Fibroblast of skin of back (primary cell): ENCODE measurements around the gene SIAE.
A peak's percentile ranks its signal among the peaks of the same experiment; 100 is the strongest.

ENCODE experiments used
- DNase-seq: peaks from one replicate; pipeline ENCODE4 v3.0.0-alpha.2; 2013

SIAE gene

DNA sequence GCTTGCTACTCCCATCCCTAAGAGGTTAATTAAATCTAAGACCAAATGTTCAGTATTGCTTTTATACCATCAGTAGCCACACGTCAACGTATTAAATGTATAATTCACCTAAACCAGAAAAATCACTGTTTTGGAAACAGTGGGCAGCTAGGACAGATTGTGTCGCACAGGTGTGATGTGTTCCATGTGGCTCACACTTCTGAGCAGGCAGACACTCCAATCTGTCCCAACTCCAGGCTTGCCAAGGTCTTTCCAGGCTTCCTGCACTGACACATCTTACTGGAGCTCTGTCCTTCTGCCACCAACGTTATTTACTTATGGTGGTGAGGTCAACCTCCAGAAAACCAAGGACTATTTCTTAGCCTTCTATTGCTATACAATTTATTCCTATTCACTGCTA lies 11.4 kb downstream of the SIAE start:
- no peak for DNase-seq

- DNase-seq, result no peak
Measured at GRCh38 chr11:124661553-124661952, 12.0 kb downstream of the SIAE start.

GRCh38 chr11:124658986-124659385 lies 14.6 kb downstream of the SIAE start:
- DNase-seq, result no peak

- no peak for DNase-seq
Measured at GRCh38 chr11:124658501-124658900, 15.0 kb downstream of the SIAE start.

- DNase-seq, result no peak
Measured at GRCh38 chr11:124657904-124658303, 15.6 kb downstream of the SIAE start.

- DNase-seq, result peak; percentile 23
Measured at GRCh38 chr11:124656774-124657630, 16.5 kb downstream of the SIAE start.

DNA sequence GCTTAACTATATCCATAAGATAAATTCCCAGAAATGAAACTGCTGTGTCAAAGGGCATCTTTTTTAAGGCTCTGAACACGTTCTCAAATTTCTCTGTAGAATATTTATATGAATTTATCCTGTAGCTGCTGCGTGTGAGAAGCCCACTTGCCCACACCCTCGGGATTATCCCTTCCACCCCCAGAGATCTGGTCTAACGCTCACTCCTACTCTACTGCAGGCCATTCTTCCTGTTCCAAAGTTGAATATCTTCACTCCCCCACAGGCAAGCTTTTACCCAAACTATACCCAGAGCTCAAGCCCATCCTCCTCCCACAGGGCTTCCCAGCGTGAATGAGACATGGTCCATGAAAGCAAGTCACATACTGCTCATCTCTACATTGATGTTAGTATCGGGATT lies 24.9 kb downstream of the SIAE start:
- DNase-seq, result no peak

GRCh38 chr11:124646148-124646547 lies 27.4 kb downstream of the SIAE start:
- no peak for DNase-seq

DNA sequence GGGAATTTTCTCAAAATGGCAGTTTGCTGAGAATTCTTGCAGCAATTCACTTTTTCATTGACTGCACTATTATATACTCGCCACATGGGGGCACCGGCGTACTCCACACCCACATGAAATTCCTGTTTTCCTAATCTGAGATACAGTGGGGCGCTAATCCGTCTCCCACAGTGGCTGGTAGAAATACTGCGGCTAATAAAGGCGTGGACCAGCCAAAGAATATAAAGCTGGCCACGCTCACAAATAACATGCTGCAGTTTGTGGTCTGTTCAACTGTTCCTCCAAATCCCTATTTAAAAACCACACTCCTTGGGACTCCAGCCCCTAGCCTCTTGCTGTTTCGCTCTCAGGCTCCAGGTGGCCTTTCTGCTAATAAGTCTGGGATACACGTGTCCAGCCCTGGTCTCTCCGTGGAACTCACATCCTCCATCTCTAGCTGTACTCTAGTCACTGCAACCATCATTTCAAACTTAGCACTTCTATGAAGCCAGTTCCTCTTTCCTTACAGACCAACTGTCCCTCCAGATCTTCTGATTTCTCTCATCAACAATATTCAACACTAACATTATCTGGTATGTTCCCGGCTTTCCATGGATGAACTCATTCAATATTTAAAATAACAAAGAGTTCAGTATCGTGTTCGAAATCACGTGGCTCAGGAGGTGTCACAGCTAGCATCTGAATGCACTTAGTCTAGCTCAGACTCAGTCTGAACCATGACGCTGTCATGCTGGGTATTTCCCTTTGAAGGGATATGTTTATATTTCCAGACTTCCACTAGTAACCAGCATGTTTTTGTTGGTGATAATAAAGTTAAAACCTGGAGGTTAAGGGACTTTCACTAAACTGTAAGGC lies 28.9 kb downstream of the SIAE start:
- DNase-seq, result peak; percentile 76

DNA sequence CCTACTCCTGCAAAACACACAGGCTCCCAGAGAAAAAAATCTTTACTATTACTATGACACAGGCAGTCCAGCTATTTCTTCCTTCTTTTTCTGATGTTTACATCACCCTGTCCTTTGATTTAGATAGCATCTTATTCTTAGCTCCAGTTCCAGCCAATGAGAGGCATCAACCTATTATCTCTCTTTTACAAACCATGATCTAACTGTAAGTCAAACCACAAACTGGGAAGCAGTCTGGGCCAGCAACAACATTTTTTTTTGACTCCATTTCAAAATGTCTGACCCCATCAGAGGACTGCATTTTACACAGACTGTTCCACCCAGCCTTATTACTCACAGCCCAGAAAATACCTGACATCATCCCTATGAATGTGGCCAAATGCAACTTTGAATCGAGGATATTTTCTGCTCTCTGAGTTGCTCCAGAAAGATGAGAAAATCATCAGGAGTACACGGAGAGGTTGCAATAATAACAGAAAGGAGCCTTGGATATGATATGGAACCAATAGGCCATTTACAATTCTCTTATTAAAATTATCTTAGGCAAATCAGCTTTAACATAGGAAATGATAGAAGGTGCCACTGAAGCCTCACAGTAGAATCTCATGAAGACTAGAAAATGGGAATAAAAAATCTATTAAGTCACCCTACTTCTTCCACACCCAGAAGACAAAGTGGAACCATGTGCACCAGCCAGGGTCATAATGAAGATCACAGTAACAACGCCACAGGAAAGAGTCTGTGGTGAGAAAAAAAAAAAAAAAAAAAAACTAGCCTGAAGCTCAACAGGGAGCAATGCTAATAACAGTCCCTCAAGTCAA lies 29.7 kb downstream of the SIAE start:
- peak; percentile 88 for DNase-seq

DNA sequence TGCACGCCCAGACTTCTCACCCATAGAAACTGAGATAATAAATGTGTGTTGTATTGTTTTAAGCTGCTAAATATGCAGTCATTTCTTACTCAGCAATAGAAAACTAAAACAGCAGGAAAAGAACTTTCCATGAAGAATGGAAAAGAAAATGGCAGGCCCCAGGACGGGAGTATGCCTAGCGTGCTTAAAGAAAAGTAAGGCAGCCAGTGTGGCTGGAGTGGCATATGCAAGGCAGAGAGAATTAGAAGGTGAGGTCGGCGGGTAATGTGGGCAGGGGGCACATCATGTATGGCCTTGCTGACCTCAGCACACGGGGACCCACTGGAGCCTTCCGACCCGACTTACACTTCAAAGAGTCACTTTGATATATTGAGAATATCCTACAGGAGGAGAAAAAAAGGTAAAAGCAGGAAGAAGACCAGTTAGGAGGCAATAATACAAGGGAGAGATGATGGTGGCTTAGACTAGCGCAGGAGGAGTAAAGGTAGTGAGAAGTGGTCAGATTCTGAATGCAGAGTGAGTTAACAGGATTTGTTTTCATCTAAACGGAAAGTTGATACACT lies 30.4 kb downstream of the SIAE start:
- DNase-seq, result no peak

- DNase-seq, result no peak
Measured at GRCh38 chr11:124642628-124643027, 30.9 kb downstream of the SIAE start.

DNA sequence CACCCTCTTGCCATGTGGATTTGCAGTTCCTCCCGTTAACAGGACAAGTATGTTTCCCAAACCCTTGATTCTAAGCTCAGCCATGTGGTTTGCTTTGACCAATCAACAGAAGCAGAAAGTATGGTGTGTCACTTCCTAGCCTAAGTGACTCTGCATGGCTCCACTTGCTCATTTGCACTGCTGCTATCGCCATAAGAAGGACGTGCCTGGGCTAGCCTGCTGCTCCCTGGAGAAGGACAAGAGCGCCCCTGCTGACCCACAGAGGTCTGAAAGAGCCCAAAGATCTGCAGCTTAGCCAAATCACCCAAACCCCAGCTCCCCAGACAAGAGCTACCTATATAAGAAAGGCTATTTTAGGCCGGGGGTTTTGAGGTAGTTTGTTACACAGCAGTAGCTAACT lies 32.9 kb downstream of the SIAE start:
- peak; percentile 8 for DNase-seq

DNA sequence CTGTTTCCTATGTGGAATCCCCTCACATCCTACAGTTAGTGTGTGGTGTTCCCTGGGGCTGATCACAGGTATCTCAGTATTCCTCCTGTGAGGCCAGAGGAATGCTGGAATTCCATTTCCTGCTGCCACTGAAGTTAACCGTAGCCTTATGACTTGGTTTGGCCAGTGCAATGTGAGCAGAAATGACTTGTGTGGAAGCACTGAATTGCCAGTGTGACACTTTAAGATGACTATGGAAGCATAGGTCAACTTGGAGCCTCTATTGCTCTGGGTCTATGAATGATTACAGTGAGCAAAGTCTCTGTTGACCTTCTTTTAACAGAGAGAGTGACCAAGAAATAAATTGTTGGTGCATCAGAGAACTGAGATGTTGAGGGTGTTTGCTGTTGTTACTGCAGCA lies 34.4 kb downstream of the SIAE start:
- DNase-seq, result no peak

- no peak for DNase-seq
Measured at GRCh38 chr11:124638500-124638899, 35.0 kb downstream of the SIAE start.

DNA sequence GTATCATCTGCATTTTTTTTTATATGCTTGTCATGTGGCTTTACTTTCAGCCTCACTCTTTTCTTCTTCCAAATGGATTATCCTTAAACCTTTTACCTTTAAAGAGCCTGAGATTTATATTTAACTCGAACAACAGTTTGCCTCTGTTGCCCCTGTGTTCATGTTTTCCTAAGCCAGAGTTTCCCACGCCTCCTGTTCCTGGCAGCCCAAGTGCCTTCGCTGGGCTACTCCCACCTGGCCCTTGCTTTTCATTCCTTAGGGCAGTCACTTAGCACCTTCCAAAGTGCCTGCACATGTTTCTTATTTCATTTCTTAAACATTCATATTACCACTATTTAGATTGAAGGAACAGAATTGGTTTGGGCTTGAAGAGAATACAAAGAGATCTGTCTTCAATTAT lies 37.6 kb downstream of the SIAE start:
- no peak for DNase-seq

- no peak for DNase-seq
Measured at GRCh38 chr11:124633355-124633754, 40.2 kb downstream of the SIAE start.

DNA sequence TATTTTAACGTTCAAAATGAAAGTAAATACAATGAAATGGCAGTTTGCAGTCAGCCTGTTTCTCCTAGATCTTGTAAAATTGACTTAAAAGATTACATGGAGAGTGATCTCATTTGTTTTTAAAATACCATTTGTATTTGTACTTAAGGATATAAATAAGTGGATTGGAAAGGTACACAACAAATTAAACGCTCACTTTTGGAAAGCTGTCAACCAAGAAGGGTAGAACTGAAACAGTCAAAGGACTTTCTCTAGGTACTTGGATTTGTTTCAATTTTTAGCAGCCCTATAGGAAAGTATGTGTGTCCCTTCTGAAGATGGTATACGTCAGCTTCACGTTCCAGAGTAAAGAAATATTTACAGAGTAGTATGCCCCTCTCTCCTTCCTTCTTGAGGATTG lies 43.6 kb downstream of the SIAE start:
- no peak for DNase-seq

- no peak for DNase-seq
Measured at GRCh38 chr11:124627546-124627945, 46.0 kb downstream of the SIAE start.

GRCh38 chr11:124625504-124626168 lies 47.9 kb downstream of the SIAE start:
- DNase-seq, result no peak

- DNase-seq, result peak; percentile 41
Measured at GRCh38 chr11:124623861-124624525, 49.5 kb downstream of the SIAE start.
